ENCODE measurements around the gene SLC25A28.
"Not testable (repeated sequence)": the region's sequence is repeated elsewhere in the genome, so short reads cannot be mapped to it uniquely, and the experiment has no call there.

Gene SLC25A28

GRCh38 chr10:99630433-99630832 lies 10.2 kb upstream of the SLC25A28 start:
- ChIA-PET POLR2A (no interaction called here), CTCF (interaction anchor here (1.1 to 2.6 kb wide), 7 partner anchors 8 to 83 kb away, joined by 3 to 13 read pairs (median 4); partner anchors contain the start of gene ENTPD7)
- no peak for DNase-seq (ENCODE audit: extremely low spot score)
- peak; percentile 47 for TF ChIP-seq CTCF (IDR thresholded peaks at IDR 0.05; ENCODE audit: control extremely low read depth, extremely low read depth, low read depth, missing control alignments)

GRCh38 chr10:99629625-99629978 lies 9.4 kb upstream of the SLC25A28 start:
- no peak for DNase-seq (ENCODE audit: extremely low spot score)
- ChIA-PET CTCF (interaction anchor here (1.2 to 2.6 kb wide), 3 partner anchors 30 to 81 kb away, joined by 3 to 12 read pairs (median 4); partner anchors contain the start of gene ENTPD7), POLR2A (no interaction called here)
- TF ChIP-seq CTCF (IDR thresholded peaks at IDR 0.05; ENCODE audit: control extremely low read depth, extremely low read depth, low read depth, missing control alignments) = no peak

GRCh38 chr10:99628923-99629624 lies 8.8 kb upstream of the SLC25A28 start:
- CTCF ChIA-PET = interaction anchor here (1.2 to 2.6 kb wide), 2 partner anchors 30 to 82 kb away, joined by 4 to 12 read pairs; partner anchors contain the start of gene ENTPD7
- POLR2A ChIA-PET = no interaction called here
- TF ChIP-seq CTCF (IDR thresholded peaks at IDR 0.05; ENCODE audit: control extremely low read depth, extremely low read depth, low read depth, missing control alignments) = no peak
- no peak for DNase-seq (ENCODE audit: extremely low spot score)

GRCh38 chr10:99625124-99625523 lies 4.9 kb upstream of the SLC25A28 start:
- POLR2A ChIA-PET; DNase-seq (ENCODE audit: extremely low spot score): not testable (repeated sequence)
- CTCF ChIA-PET = interaction anchor here (1.6 kb wide), 1 partner anchor 13 kb away, joined by 5 read pairs; no protein-coding TSS in a partner anchor

GRCh38 chr10:99623919-99624318 lies 3.7 kb upstream of the SLC25A28 start:
- DNase-seq (ENCODE audit: extremely low spot score) = no peak
- ChIA-PET POLR2A (no interaction called here), CTCF (interaction anchor here (3.2 kb wide), 1 partner anchor 12 kb away, joined by 16 read pairs; no protein-coding TSS in a partner anchor)
- no peak for TF ChIP-seq CTCF (IDR thresholded peaks at IDR 0.05; ENCODE audit: control extremely low read depth, extremely low read depth, low read depth, missing control alignments)

- TF ChIP-seq CTCF (IDR thresholded peaks at IDR 0.05; ENCODE audit: control extremely low read depth, extremely low read depth, low read depth, missing control alignments) = no peak
- ChIA-PET CTCF (interaction anchor here (0.8 to 3.2 kb wide), 9 partner anchors 9 to 91 kb away, joined by 3 to 16 read pairs (median 3); no protein-coding TSS in a partner anchor), POLR2A (interaction anchor here (1.2 kb wide), 1 partner anchor 37 kb away, joined by 4 read pairs; no protein-coding TSS in a partner anchor)
- DNase-seq (ENCODE audit: extremely low spot score) = no peak
Measured at GRCh38 chr10:99621454-99622251, 1.4 kb upstream of the SLC25A28 start.

All from GM10248 (cell line).